Pancreas (tissue), 10 donors: ENCODE data around the gene LDLRAD4. TPM values are rescaled to one million over a fixed set of nuclear protein-coding genes. Genes with fewer than 3 reads are reported as not detected.
A peak's percentile ranks its signal among the peaks of the same experiment; 100 is the strongest.

Source experiments
- ATAC-seq, 4 donors: fragments of 200-7000 bp; cut with Tn5 transposase; one replicate each; pipeline versions ENCODE4 v1.8.0 to v1.9.1; 2020; ENCODE audit warnings: mild to moderate bottlenecking in 4 of 4, moderate library complexity in 4 of 4
- DNase-seq, 6 donors: peaks; one replicate each; pipeline ENCODE4 v3.0.0-alpha.2; 2020
- FAIRE-seq: peaks from 2 replicates; lab custom pipeline; 2012; peaks lifted over from hg19 to GRCh38; lab: Jason Lieb, UNC
- H3K27ac ChIP-seq, 4 donors: fragments of 200-600 bp; sonication (generic); 1 replicate in 3 of 4; 2 replicates in 1 of 4; pipeline versions ENCODE4 v1.5.0 to v1.8.0; 2020
- H3K27me3 ChIP-seq, 4 donors: fragments of 200-600 bp; one replicate each; pipeline ENCODE4 v1.8.0; 2021
- H3K36me3 ChIP-seq, 3 donors: fragments of 200-600 bp; sonication (generic) in 1 of 3; one replicate each; pipeline versions ENCODE4 v1.5.0 to v1.8.0; 2020 to 2021
- H3K4me1 ChIP-seq, 3 donors: fragments of 200-600 bp; one replicate each; pipeline ENCODE4 v1.8.0; 2021
- H3K4me3 ChIP-seq, 4 donors: fragments of 200-600 bp; sonication (generic) in 2 of 4; one replicate each; pipeline versions ENCODE4 v1.5.0 to v1.8.0; 2020 to 2021
- H3K9me3 ChIP-seq, 4 donors: fragments of 200-600 bp; one replicate each; pipeline ENCODE4 v1.8.0; 2021
- WGBS, 2 donors: extraction: QIAGEN DNeasy Blood & Tissue Kit; methylation state at CpG; one replicate each; pipeline ENCODE4 v1.1.7; 2013; 5-methylcytosine and 5-hydroxymethylcytosine counted together
- intact Hi-C, 3 donors: fragments of 100-400 bp; cut with DNase I; formaldehyde crosslinking; loops; one replicate each; pipeline versions ENCODE4 v1.11.1 to v1.14.2; 2022
- polyA plus RNA-seq, 2 donors: library from polyadenylated mRNA; stranded (reverse); fragments of 200-250 nt; gene quantifications; one replicate each; pipeline ENCODE4 v1.2.3, GENCODE V29; 2013
- total RNA-seq, 6 donors: library from RNA; stranded (reverse); fragmentation: NEBNext Ultra II Directional in 4 of 6; extraction: Animal tissue kit (Norgen Biotek cat#: 25700) in 4 of 6; gene quantifications; one replicate each; pipeline versions ENCODE4 v1.2.1 to v1.2.4, GENCODE V29; 2021 to 2023
- TF ChIP-seq, protein P1 (sequence below), 4 donors: fragments of 200-600 bp; sonication (generic) in 3 of 4; IDR thresholded peaks; one replicate each; pipeline versions ENCODE4 v1.5.0 to v1.8.0; 2021; ENCODE audit warnings: antibody characterized with exemption in 4 of 4
- donor health status: healthy with polysubstance abuse.
- donor health status: DM: no; HTN: no; CAD: no; lungs with moderate emphysema.
- donor health status: DM: no; HTN: no; CAD: no.
- donor health status: control.
- donor health status: control.
- donor health status: Bipolar disorder and iron deficiency.
- donor health status: DM: yes; HTN: yes; CAD: no.
- donor health status: DM: no; HTN: no; CAD: no.
- donor health status: DM: no; HTN: no; CAD: no.
- donor health status: DM: yes; HTN: yes; CAD: no.

LDLRAD4 gene
- total and polyA plus RNA-seq, 8 donors, result 2.5 to 21.8 (median 5.7) TPM

DNA sequence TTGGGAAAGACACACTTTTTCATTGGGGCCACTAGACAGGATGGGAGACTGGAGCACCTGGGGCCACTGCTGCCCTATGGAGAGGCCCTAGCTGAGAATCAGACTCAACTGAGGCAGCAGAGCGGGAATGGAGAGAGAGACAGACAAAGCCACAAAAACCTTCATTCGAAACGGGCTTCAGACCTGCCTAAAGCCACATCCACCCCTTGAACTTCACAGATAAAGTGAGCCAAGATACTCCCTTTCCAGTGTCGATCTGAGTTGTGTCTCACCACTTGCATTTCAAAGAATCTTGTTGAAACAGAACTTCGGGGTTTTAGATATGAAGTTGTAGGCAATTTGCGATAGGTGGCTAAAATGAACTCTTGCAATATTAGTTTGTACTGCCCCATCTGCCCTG lies 11.3 kb upstream of the LDLRAD4 start:
- Histone ChIP-seq H3K27me3 (peaks cover 0 to 5% (median 2%) of the 10 kb centered on the region in 4 donors), H3K36me3 (no peaks in the 10 kb centered on the region), H3K4me1 (no peaks in the 10 kb centered on the region), H3K27ac (no peak overlapping the region), H3K4me3 (no peak overlapping the region), H3K9me3 (no peaks in the 10 kb centered on the region)
- 77 to 82% methylated on average over 6 of the region's 6 CpGs for WGBS, 2 donors
- TF ChIP-seq, protein P1, sequence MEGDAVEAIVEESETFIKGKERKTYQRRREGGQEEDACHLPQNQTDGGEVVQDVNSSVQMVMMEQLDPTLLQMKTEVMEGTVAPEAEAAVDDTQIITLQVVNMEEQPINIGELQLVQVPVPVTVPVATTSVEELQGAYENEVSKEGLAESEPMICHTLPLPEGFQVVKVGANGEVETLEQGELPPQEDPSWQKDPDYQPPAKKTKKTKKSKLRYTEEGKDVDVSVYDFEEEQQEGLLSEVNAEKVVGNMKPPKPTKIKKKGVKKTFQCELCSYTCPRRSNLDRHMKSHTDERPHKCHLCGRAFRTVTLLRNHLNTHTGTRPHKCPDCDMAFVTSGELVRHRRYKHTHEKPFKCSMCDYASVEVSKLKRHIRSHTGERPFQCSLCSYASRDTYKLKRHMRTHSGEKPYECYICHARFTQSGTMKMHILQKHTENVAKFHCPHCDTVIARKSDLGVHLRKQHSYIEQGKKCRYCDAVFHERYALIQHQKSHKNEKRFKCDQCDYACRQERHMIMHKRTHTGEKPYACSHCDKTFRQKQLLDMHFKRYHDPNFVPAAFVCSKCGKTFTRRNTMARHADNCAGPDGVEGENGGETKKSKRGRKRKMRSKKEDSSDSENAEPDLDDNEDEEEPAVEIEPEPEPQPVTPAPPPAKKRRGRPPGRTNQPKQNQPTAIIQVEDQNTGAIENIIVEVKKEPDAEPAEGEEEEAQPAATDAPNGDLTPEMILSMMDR (IDR thresholded peaks at IDR 0.05), result no peak
- no peak for FAIRE-seq
- DNase-seq, result no peak
- intact Hi-C loops, result no loop called here
- no peak for ATAC-seq

GRCh38 chr18:13211534-13211933 lies 7.0 kb upstream of the LDLRAD4 start:
- TF ChIP-seq, protein P1 (IDR thresholded peaks at IDR 0.05), result no peak
- intact Hi-C loops, result loop anchor here in 1 of 3 donors (10.0 kb wide), 1 partner anchor 423 kb away; no protein-coding TSS in a partner anchor
- Histone ChIP-seq H3K27me3 (peaks cover 0 to 5% (median 0%) of the 10 kb centered on the region in 4 donors), H3K4me1 (no peaks in the 10 kb centered on the region), H3K9me3 (no peaks in the 10 kb centered on the region), H3K4me3 (no peak overlapping the region), H3K27ac (no peak overlapping the region), H3K36me3 (no peaks in the 10 kb centered on the region)
- FAIRE-seq, result no peak
- 58 to 67% methylated on average over 7 of the region's 7 CpGs for WGBS, 2 donors
- no peak for DNase-seq
- ATAC-seq, result no peak

GRCh38 chr18:13213036-13213795 lies 5.3 kb upstream of the LDLRAD4 start:
- H3K9me3 ChIP-seq, result no peaks in the 10 kb centered on the region
- DNase-seq (peak in 1 of 6 donors; percentile 37), FAIRE-seq (no peak), ATAC-seq (no peak)
- peaks cover 0 to 5% (median 0%) of the 10 kb centered on the region in 4 donors for H3K27me3 ChIP-seq
- TF ChIP-seq, protein P1 (IDR thresholded peaks at IDR 0.05), result no peak
- intact Hi-C loops, result loop anchor here in 1 of 3 donors (10.0 kb wide), 1 partner anchor 422 kb away; no protein-coding TSS in a partner anchor
- no peak overlapping the region for H3K4me3 ChIP-seq
- H3K36me3 ChIP-seq, result no peaks in the 10 kb centered on the region
- H3K4me1 ChIP-seq, result no peaks in the 10 kb centered on the region
- 64 to 70% methylated on average over 18 of the region's 18 CpGs for WGBS, 2 donors
- H3K27ac ChIP-seq, result no peak overlapping the region

GRCh38 chr18:13214609-13215008 lies 4.0 kb upstream of the LDLRAD4 start:
- WGBS, 2 donors, result 37 to 56% methylated on average over 1 of the region's 1 CpG
- peaks cover 0 to 5% (median 0%) of the 10 kb centered on the region in 4 donors for H3K27me3 ChIP-seq
- no peak for ATAC-seq
- H3K4me3 ChIP-seq, result no peak overlapping the region
- DNase-seq, result no peak
- no peak for FAIRE-seq
- H3K4me1 ChIP-seq, result no peaks in the 10 kb centered on the region
- no peaks in the 10 kb centered on the region for H3K36me3 ChIP-seq
- intact Hi-C loops, result loop anchor here in 1 of 3 donors (5.0 to 10.0 kb wide), 2 partner anchors 313 to 420 kb away; no protein-coding TSS in a partner anchor
- no peak overlapping the region for H3K27ac ChIP-seq
- H3K9me3 ChIP-seq, result no peaks in the 10 kb centered on the region
- TF ChIP-seq, protein P1 (IDR thresholded peaks at IDR 0.05), result no peak
